LNCaP clone FGC (cell line): Measurements from ENCODE around the gene BRAF.

Experiments
- DNase-seq: peaks from one replicate; pipeline ENCODE4 v3.0.0-alpha.2; 2011; ENCODE audit warnings: low read depth
- H3K4me3 ChIP-seq: 2 replicates; pipeline ENCODE4 v1.5.1; 2011; ENCODE audit warnings: mild to moderate bottlenecking, low read depth, low read length, control low read depth
- TF ChIP-seq, protein P1 (sequence below): IDR thresholded peaks from 2 replicates; pipeline ENCODE4 v1.5.1; 2012; ENCODE audit warnings: mild to moderate bottlenecking; ENCODE audit not compliant: control insufficient read depth, insufficient read depth; ENCODE audit errors: extremely low read depth

BRAF gene

DNA sequence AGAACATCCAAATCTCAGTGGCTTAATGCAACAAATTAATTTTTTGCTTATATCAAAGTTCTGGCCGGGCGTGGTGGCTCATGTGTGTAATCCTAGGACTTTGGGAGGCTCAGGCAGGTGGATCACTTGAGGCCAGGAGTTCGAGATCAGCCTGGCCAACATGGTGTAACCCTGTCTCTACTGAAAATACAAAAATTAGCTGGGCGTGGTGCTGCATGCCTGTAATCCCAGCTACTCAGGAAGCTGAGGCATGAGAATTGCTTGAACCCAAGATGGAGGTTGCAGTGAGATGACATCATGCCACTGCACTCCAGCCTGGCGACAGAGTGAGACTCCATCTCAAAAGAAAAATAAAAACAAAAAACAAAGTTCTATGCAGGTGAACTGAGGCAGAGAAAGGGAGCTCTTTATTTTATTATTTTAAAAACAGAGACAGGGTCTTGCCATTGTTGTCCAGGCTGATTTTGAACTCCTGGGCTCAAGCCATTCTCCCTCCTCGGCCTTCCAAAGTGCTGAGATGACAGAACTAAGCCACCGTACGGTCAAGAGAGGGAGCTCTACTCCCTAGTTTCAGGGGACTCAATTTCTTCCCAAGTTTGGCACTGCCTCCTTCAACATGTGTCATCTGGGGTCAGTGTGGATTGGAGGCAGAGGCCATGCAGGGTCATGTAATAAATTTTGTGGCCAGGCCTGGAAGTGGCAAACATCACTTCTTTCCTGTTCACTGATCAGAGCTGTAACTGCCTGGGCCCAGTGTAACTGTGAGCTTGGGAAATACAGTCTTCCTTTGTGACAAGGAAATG is 249.6 kb downstream of the BRAF start:
- H3K4me3 ChIP-seq = no peak overlapping the region
- TF ChIP-seq, protein P1, sequence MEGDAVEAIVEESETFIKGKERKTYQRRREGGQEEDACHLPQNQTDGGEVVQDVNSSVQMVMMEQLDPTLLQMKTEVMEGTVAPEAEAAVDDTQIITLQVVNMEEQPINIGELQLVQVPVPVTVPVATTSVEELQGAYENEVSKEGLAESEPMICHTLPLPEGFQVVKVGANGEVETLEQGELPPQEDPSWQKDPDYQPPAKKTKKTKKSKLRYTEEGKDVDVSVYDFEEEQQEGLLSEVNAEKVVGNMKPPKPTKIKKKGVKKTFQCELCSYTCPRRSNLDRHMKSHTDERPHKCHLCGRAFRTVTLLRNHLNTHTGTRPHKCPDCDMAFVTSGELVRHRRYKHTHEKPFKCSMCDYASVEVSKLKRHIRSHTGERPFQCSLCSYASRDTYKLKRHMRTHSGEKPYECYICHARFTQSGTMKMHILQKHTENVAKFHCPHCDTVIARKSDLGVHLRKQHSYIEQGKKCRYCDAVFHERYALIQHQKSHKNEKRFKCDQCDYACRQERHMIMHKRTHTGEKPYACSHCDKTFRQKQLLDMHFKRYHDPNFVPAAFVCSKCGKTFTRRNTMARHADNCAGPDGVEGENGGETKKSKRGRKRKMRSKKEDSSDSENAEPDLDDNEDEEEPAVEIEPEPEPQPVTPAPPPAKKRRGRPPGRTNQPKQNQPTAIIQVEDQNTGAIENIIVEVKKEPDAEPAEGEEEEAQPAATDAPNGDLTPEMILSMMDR = peak; percentile 70

DNA sequence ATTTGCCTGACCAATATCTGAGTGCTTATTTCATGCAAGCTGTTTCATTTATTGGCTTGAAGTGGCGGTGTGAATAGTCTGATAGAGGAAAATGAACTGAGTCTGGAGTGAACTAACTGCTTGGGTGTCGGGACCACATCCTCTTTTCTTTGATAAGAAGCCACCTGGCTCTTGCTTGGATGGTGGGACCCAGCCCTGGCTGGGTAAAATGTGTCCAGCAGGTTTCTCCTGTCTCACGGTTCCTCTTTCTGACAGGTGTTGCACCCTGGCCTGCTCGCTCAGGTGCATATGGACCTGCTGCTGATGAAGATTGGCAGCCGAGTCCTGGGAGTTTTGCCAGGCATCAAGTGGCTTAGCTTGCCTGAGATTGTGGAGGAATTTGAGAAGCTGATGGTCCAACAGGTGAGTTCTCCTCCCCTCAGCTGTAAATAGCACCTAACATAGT is 250.4 kb downstream of the BRAF start:
- TF ChIP-seq, protein P1 = no peak
- peak overlapping the region; percentile 65 for H3K4me3 ChIP-seq
- no peak for DNase-seq

More for the DNA sequence above, 249.6 kb downstream of the BRAF start:
- DNase-seq = peak; percentile 88

DNA sequence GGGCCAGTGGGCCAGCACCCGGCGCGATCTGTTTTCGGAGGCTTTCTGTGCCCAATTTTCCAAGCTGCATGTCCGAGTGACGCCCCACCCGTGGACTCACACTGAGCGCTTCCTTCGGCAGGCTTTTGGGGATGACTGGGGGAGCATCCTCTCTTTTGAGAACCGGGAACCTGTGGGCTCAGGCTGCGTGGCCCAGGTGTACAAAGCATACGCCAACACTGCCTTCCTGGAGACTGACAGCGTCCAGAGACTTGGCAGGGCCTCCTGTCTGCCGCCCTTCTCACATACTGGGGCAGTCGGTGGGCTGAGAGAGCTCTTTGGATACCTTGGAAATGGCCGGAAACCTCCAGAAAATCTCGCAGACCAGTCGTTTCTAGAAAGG is 251.0 kb downstream of the BRAF start:
- DNase-seq = no peak
- H3K4me3 ChIP-seq = peak overlapping the region; percentile 65

DNA sequence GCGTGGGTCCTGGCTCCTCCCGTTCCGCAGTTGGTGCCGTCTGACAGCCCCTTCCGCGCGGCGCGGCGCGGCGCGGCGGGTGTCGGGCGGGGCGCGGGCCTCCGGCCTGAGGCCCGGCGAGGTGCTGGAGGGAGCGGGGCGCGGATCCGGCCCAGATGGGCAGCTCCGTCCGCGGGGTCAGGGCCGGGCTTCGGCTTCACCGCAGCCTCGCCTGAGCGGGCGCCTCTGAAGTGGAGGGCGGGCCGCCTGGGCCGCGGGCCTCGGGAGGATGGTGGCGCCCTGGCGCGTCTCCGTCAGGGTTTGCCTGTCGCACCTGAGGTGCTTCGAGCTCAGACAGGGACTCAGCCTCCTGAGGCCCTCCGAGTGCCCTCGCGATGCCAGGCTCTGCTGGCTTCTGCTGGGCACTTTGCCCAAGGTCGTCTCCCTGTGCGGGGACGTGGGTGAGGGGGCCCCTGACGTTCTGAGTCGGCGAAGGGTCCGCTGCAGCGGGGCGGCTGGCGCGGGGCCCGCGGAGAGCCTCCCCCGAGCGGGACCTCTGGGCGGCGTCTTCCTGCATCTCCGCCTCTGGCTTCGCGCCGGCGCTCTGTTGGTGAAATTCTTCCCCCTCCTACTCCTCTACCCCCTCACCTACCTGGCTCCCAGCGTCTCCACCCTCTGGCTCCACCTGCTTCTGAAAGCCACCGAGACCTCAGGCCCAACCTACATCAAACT is 251.5 kb downstream of the BRAF start:
- TF ChIP-seq, protein P1 = no peak
- peak overlapping the region; percentile 65 for H3K4me3 ChIP-seq
- no peak for DNase-seq

More for the DNA sequence above, 251.0 kb downstream of the BRAF start:
- TF ChIP-seq, protein P1 = no peak

DNA sequence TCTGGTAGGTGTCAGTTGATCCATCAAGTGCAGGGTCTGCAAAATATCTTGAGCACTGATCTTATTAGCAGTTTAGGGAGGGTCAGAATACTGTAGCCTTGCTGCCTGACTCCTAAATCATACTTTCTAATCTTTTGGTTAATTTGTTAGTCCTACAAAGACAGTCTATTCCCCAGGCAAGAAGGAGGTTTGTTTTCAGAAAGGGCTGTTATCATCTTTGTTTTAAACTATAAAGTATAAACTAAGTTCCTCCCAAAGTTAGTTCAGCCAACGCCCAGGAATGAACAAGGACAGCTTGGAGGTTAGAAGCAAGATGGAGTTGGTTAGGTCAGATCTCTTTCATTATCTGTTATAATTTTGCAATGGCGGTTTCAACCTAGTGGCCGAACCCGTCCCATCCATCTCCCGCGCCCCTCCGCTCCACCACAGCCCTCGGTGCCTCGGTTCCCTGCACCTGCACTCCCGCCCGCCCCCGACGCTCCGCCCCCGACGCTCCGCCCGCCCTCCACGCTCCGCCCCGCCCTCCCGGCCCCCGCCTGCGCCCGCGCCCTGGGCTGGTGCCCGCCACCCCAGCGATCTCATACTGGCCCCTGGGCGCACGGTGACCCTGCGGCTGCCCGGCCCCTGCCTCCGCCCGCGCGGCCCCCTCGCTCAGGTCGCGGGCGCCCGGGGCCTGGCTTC is 252.2 kb downstream of the BRAF start, which contains the start of gene ADCK2:
TSS of gene ADCK2 (plus strand) at position 564 of the 681 bp plus-strand sequence. CDS start 386 bp downstream, outside the sequence.
- DNase-seq = no peak
- H3K4me3 ChIP-seq = peak within 1 kb of the TSS; percentile 65
- TF ChIP-seq, protein P1 = no peak

DNA sequence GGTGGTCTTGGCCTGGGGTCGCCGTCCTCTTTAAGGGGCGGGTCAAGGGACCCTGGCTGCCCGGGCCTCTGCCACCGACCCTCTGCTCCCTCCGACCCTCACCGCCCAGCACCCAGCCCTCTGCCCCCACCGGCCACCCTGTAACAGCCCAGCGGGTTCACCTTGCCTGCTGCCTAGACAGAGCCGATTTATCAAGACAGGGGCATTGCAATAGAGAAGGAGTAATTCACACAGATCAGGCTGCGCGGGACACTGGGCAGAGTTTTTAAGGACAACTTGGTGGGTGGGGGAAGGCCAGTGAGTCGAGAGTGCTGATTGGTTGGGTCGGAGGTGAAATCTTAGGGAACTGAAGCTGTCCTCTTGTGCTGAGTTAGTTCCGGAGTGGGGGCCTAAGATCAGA is 252.8 kb downstream of the BRAF start:
- no peak for DNase-seq
- TF ChIP-seq, protein P1 = no peak
- H3K4me3 ChIP-seq = no peak overlapping the region
